ENCODE results near the gene STX18.

The STX18 gene

DNA sequence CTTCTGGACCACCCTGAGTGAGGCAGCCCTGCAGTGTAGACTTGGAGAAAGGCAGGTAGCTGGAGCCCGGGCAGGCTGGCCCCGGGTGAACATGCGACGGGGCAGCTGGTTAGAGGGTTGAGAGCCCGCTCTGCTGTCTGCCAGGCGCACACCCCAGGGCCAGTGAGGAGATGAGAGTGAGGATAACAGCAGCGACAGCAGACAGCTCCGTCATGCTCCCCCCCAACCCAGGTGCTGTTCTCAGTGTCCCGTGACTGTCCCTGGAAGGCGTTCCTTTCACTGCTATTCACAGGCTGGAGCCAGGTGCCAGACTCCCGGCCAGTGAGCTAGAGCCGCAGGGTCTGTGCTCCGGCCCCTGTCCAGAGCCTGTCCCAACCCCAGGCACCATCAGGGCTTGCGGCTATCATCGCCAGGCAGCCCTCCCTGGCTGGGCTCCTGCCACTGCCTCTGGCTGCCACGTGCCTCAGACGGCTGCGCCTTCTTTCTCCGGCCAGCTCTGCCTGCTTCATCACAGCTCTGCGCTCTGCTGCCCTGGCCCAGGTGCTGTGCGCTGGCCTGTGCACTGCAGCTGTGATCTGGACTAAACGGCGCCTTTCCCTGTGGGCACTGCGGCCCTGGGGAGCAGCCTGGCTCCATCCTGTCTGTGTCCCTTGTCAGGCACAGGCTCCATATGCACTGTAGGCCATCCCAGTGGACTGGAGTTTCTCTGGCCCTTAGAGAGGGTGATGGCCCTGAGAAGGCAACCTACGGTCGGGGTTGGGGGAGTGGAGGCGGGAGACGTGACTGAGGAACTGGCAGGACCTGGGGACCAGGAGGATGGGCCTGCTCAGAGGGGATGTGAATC lies 135.2 kb downstream of the STX18 start:
- DNase-seq (ENCODE audit: low read depth in 2 of 3, low spot score in 2 of 3) = no peak

GRCh38 chr4:4405358-4405962 lies 136.4 kb downstream of the STX18 start:
- no peak for DNase-seq (ENCODE audit: low read depth in 2 of 3, low spot score in 2 of 3)

GRCh38 chr4:4402966-4403365 lies 138.9 kb downstream of the STX18 start:
- no peak for DNase-seq (ENCODE audit: low read depth in 2 of 3, low spot score in 2 of 3)

- DNase-seq (ENCODE audit: low read depth in 2 of 3, low spot score in 2 of 3) = no peak
Observed at GRCh38 chr4:4401036-4401435, 140.8 kb downstream of the STX18 start.

DNA sequence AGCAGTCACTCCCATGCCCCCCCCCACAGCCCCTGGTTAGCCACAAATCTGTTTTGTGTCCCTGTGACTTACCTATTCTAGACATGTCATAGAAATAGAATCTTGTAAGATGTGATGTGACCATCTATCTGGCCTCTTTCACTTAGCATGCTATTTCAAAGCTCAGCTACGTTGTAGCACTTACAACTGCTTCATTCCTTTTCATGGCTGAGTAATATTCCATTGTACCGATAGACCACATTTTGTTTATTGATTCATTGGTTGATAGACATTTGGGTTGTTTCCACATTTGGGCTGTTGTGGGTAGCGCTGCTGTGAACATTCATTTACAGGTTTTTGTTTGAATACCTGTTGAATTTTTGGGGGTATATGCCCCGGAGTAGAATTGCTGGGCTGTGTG lies 143.4 kb downstream of the STX18 start:
- DNase-seq (ENCODE audit: low read depth in 2 of 3, low spot score in 2 of 3) = no peak

DNA sequence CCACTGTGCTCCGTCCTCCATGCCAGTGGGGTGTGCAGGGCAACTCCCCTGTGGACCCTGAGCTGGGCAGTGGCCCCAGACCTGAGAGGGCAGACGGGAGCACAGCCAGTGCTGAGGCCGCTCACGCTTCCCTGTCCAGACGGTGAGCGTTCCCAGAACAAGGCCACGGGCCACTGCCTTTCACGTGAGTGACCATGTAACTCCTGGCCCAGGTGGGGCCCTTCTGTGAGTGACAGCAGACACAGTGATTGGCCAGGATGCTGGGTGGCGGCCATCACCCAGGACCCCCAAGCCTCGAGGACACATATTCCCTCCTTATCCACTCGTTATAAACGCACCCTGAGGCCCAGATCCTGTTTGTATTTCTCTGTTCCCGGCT lies 144.4 kb downstream of the STX18 start:
- DNase-seq (ENCODE audit: low read depth in 2 of 3, low spot score in 2 of 3) = no peak

DNA sequence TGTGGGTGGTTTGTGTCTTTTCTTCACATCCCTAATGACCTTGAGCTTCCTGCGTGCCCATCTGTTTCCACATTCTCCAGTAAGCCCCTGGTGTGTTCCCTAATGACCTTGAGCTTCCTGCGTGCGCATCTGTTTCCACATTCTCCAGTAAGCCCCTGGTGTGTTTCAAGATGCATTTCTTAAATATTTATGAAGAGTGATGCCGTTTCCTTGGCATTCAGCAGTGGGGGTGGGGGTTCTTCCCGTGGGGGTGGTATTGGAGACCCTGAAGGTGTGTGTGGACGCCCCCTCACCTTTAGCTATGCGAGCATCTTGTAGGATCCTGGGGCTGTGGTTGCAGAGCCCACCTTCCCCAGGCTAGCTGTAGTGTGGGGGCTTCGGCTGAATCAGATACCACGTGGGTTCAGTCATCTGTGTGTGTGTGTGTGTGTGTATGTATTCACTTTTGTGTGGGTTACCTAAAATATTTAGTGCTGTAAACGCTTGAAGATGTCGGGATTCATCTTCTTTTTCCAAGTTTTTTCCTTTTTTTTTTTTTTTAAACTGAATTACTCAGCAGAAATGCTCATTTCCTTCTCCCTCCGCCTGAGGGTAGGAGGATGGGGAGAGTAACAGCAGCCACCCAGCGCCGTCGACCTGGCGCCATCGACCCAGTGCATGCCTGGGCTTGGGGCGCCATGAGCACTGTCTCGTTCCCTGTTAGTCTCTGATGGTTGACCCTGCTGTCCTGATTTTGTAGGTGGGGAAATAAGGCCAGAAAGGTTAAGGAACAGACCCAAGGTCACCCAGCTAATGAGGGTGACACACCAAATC lies 145.0 kb downstream of the STX18 start:
- no peak for DNase-seq (ENCODE audit: low read depth in 2 of 3, low spot score in 2 of 3)

- DNase-seq (ENCODE audit: low read depth in 2 of 3, low spot score in 2 of 3) = no peak
Observed at GRCh38 chr4:4395849-4396627, 145.8 kb downstream of the STX18 start.

DNA sequence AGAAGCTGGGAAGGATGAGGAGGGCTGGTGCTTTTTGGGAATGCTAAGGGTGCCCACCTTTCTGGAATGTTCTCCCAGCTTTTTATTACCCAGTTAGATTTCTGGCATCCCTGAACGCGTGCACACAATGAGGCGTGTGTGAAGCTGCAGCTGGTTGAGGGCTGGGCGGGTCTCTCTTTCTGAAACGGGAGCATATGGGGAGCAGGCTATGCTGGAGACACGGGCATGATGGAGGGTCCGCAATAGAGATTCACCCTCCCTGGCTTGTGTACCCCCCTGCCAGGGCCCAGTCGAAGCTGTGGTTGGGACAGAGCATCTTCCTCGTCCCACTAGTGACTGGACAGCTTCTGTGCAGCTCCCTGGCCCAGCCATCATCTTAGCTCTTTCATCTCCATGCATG lies 146.5 kb downstream of the STX18 start:
- DNase-seq (ENCODE audit: low read depth in 2 of 3, low spot score in 2 of 3) = no peak

DNA sequence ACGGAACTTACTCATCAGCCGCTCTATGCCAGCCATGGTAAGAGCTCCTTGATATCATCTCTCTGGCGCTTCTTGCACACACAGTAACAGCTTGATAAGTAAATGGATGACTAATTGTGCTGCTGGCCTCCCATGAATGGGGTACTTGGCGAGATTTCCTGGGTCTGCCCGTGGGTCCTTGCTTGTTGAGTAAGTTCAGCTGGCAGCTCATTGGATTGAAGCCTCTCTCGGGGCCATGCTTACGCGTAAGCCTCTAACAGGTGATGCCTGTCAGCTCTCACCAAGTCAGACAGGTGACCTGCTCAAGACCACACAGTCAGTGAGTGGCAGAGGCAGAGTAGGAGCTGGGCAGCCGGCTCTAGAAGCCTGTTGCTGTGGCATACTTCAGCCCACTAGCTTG lies 147.2 kb downstream of the STX18 start:
- DNase-seq (ENCODE audit: low read depth in 2 of 3, low spot score in 2 of 3) = no peak

GRCh38 chr4:4392501-4393183 lies 149.2 kb downstream of the STX18 start:
- DNase-seq (ENCODE audit: low read depth in 2 of 3, low spot score in 2 of 3) = no peak

- no peak for DNase-seq (ENCODE audit: low read depth in 2 of 3, low spot score in 2 of 3)
Observed at GRCh38 chr4:4391866-4392265, 150.0 kb downstream of the STX18 start.

GRCh38 chr4:4390515-4391240 lies 151.2 kb downstream of the STX18 start:
- DNase-seq (ENCODE audit: low read depth in 2 of 3, low spot score in 2 of 3) = no peak

- DNase-seq (ENCODE audit: low read depth in 2 of 3, low spot score in 2 of 3) = no peak
Observed at GRCh38 chr4:4390046-4390445, 151.8 kb downstream of the STX18 start.

- no peak for DNase-seq (ENCODE audit: low read depth in 2 of 3, low spot score in 2 of 3)
Observed at GRCh38 chr4:4388836-4389575, 152.8 kb downstream of the STX18 start.

DNA sequence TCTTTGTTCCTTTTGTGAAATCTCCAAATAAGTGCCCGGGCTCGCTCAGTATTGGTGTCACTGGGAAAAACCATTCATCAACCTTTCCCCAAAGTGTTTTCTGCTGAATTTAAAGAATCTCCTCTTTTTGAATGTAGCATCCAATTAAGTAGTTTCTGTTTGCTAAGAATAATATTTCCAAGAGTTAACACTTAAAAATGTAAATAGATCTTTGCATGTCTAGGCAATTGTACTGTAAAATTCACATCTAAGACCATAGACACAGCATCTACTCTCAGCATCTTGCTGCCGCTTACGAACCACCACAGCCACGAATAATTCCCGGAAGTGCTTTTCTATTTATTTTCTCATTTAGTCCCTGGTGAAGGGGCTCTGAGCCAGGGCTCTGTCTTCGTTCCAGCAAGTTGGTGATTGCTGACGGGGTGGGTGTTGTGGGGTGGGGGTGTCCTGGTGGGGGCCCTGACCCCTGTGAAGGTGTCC lies 153.5 kb downstream of the STX18 start:
- no peak for DNase-seq (ENCODE audit: low read depth in 2 of 3, low spot score in 2 of 3)

DNA sequence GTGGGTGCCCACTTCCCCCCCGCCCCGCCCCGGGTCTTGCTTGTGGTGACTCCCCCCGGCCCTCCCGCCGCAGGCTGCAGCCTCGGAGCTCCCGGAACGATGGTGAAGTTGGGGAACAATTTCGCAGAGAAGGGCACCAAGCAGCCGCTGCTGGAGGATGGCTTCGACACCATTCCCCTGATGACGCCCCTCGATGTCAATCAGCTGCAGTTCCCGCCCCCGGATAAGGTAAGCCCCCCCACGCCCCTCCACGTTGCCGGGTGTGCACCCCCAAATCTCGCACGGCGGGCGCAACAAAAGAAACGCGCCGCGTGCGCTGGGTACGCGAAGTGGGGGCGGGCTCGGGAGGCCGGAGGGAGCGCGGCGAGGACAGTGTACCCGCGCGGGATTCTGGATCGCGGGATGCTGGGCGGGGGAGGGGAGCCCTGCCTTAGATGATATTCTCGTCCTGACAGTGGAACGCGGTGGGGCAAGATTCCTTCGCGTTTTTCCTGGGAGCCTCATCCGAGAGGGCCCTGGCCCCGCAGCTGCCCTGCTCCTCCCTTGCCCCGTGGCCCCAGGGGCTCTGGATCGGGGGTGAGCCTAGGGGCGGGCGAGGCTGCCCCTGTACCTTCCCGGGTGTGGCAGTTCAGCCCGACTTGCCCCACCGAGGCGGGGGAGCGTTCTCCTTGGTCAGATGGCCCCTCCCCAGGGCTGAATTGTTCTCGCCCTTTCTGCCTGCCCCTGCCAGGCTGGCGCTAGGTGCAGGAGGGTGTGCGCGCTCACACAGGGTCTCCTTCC lies 154.1 kb downstream of the STX18 start:
- DNase-seq (ENCODE audit: low read depth in 2 of 3, low spot score in 2 of 3) = no peak

DNA sequence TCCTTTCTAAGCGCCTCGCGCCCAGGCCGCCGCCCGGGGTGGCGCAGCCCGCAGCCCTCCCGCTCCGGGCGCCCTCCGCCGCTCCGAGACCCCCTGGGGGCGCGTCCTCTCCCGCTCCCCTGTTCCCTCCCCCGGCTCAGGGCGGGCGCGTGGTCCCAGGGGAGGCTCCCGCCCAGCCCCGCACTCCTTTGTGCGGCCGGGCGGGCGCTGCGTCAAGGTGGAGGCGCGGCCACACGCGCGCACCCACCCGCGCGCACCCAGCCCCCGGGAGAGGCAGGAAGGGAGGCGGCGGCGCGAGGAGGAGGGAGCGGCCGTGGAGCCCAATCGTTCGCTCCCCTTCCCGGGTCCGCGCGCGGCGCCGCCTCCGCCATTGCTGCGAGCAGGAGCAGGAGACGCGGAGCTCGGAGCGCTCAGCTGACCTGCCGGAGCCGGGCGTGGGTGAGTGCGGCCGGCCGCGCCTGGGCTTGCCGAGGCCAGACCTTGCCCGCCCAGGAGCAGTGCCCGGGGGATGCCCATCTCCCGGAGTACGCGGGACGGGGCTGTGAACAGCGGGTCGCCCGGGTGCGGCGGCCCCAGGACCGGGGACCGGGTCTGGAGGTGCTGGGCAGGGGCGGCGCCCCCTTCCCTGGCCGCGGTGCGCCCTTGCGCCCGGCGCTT lies 155.0 kb downstream of the STX18 start, which contains the start of gene NSG1:
Gene NSG1 (plus strand): TSS at position 367 of the 657 bp plus-strand sequence. CDS start 528 bp downstream, outside the sequence.
- no peak for DNase-seq (ENCODE audit: low read depth in 2 of 3, low spot score in 2 of 3)

Measured in activated CD8-positive, alpha-beta memory T cell treated with anti-CD3 and anti-CD28 coated beads for 48 hours (primary cell).